ENCODE data around the gene TSC2. TPM values are rescaled to one million over a fixed set of nuclear protein-coding genes. Genes with fewer than 3 reads are reported as not detected.

TSC2 gene
- total and polyA plus RNA-seq, 10 donors: 20.7 to 185 (median 93.8) TPM

GRCh38 chr16:2061526-2061925 lies 13.7 kb downstream of the TSC2 start:
- H3K27ac ChIP-seq: no peak overlapping the region
- no peak overlapping the region for H3K4me3 ChIP-seq
- intact Hi-C loops (cut with DNase I; ENCODE audit: low total_unique reads): no loop called here
- TF ChIP-seq POLR2A (IDR thresholded peaks at IDR 0.05) (no peak), POLR2AphosphoS5 (IDR thresholded peaks at IDR 0.05) (no peak), CTCF (IDR thresholded peaks at IDR 0.05 in 8 of 11, conservative IDR thresholded peaks at IDR 0.05 in 3 of 11) (no peak)
- no peaks in the 10 kb centered on the region for H3K9me3 ChIP-seq
- no peaks in the 10 kb centered on the region for H3K4me1 ChIP-seq
- WGBS, 5 donors: 92 to 99% (median 93%) methylated on average over 5 to 13 of the region's 13 CpGs
- no peaks in the 10 kb centered on the region for H3K27me3 ChIP-seq (replicated peaks in 1 of 7)
- peaks cover 4 to 100% (median 83%) of the 10 kb centered on the region in 6 donors for H3K36me3 ChIP-seq
- no peak for DNase-seq

- TF ChIP-seq POLR2AphosphoS5 (IDR thresholded peaks at IDR 0.05) (no peak), POLR2A (IDR thresholded peaks at IDR 0.05) (no peak), CTCF (IDR thresholded peaks at IDR 0.05 in 8 of 11, conservative IDR thresholded peaks at IDR 0.05 in 3 of 11) (no peak)
- Histone ChIP-seq H3K4me3 (no peak overlapping the region), H3K36me3 (peaks cover 4 to 100% (median 80%) of the 10 kb centered on the region in 6 donors), H3K9me3 (no peaks in the 10 kb centered on the region), H3K4me1 (no peaks in the 10 kb centered on the region), H3K27ac (no peak overlapping the region), H3K27me3 (replicated peaks in 1 of 7) (no peaks in the 10 kb centered on the region)
- 91 to 98% (median 96%) methylated on average over 11 to 28 of the region's 28 CpGs for WGBS, 5 donors
- no peak for DNase-seq
- intact Hi-C loops (cut with DNase I; ENCODE audit: low total_unique reads): no loop called here
Measured at GRCh38 chr16:2062801-2063200, 15.0 kb downstream of the TSC2 start.

- no peaks in the 10 kb centered on the region for H3K27me3 ChIP-seq (replicated peaks in 1 of 7)
- H3K27ac ChIP-seq: no peak overlapping the region
Measured at GRCh38 chr16:2063861-2064260, 16.1 kb downstream of the TSC2 start.

More at GRCh38 chr16:2063861-2064260, 16.1 kb downstream of the TSC2 start:
- Histone ChIP-seq H3K9me3 (no peaks in the 10 kb centered on the region), H3K4me1 (no peaks in the 10 kb centered on the region), H3K36me3 (peaks cover 4 to 100% (median 78%) of the 10 kb centered on the region in 6 donors), H3K4me3 (no peak overlapping the region)
- TF ChIP-seq POLR2A (IDR thresholded peaks at IDR 0.05): no peak
- no peak for TF ChIP-seq CTCF (IDR thresholded peaks at IDR 0.05 in 8 of 11, conservative IDR thresholded peaks at IDR 0.05 in 3 of 11)
- no peak for TF ChIP-seq POLR2AphosphoS5 (IDR thresholded peaks at IDR 0.05)
- intact Hi-C loops (cut with DNase I; ENCODE audit: low total_unique reads): no loop called here
- no peak for DNase-seq
- WGBS, 5 donors: 93 to 97% (median 94%) methylated on average over 5 to 25 of the region's 25 CpGs

Measured in spleen (tissue), 11 donors.